NCI-H2107 treated with DMSO at 0.1 percent for 48 hours (cell line): ENCODE measurements around the gene MEAK7.
"Not testable (repeated sequence)": the region's sequence is repeated elsewhere in the genome, so short reads cannot be mapped to it uniquely, and the experiment has no call there.

Source experiments
- DNase-seq: peaks from one replicate; lab custom pipeline; 2025; ENCODE audit not compliant: unreplicated experiment; lab: John Stamatoyannopoulos, UW

MEAK7 gene

DNA sequence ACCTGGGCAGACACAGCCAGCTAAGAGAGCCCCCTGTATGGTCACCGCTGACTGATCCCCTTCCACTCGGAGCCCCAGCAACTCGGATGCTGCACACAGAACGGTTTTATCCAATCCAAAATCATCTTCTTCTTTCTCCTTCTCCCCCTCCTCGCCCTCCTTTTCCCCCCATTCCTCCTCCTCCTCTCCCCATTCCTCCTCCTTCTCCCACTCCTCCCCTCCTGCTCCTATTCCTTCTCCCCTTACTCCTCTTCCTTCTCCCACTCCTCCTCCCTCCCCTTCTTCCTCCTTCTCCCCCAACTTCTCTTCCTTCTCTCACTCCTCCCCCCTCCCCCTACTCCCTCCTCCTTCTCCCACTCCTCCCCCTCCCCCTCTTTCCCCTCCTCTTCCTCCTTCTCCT is 30.4 kb upstream of the MEAK7 start:
- DNase-seq, result no peak

DNA sequence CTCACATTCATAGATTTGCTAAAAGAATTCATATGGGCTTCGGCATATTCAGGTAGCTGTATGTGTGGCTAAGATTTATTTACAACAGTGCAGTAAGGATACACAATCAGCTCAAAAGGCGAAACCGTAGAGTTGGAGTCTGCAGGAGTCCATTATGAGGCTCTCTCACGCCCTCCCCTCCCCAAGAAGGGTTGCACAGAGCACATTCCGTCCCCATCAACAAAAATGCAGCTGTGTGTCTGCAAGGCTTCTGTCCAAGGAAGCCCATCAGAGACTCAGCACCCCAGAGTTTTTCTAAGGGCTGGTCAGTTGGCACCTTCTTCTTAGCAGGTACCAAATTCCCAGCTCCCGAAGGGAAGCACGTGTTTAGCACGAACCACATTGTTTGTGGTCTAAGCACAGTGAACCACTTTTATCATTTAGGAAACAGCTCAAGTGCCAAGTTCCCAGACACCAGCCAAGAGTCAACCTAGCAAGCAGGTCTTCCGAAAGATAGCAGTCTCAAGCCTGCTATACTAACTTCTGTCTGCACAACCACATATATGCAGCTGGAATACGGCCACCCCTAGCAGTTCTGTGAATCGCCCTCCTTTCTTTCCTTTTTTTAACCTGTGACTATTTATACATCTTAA is 28.5 kb upstream of the MEAK7 start:
- no peak for DNase-seq

GRCh38 chr16:84532291-84532724 is 27.8 kb upstream of the MEAK7 start:
- no peak for DNase-seq

DNA sequence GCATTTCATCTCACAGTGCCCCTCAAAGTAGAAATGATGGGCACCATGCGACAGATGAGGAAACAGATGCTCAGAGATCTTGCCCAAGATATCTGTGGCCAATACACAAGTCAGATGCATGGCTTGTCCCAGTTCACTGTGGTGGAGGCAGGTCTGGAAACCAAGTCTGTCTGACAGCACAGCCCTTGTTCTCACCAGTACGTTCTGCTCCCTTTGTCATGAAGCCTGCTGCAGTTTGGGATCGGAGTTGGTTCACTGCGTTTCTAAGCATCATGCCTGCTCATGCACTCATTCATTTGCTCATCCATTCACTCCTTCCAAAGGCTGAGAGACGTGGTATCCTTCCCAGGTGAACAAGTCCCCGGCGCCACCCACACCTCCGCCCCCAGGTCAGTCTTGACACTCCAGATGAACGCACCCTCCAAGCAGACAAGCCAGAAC is 27.2 kb upstream of the MEAK7 start:
- no peak for DNase-seq

- DNase-seq, result no peak
Measured at GRCh38 chr16:84530590-84530989, 26.1 kb upstream of the MEAK7 start.

DNA sequence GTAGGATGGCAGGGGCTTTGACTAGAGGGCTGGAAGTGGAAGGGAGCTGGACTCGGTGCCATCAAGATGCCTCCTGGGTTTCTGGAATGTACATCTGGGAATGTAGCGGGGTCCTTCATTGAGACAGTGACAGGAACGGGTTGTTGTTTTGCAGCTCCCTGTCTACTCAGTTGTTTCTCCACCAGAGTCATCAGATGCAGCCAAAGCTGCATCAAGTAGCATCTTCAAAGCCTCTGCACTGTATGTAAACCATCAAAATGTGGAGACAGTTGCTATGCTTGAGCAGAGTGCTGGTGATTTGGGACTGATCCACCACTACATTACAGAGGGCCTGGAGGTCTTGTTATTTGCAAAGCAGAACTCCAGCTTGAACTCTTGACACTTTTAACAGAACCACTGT is 25.1 kb upstream of the MEAK7 start:
- DNase-seq, result no peak

DNA sequence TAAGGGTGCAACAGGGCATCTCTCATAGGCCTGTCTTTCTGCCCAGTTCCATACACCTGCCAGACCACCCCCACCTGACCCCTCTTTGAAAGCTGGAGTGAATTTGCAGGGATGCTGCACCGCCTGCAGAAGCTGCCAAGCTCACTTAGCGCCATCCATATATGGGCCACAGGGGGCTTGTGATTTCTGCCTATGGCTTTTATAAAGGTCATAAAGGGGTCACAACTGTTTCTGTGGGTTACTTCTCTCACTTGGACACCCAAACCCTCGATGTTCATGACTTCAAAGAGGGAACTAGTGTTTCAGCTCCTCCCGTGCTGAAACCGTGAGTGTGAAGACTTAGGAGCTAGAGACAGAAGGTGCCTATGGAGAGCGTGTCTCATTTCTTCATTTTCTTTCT is 23.9 kb upstream of the MEAK7 start:
- DNase-seq, result no peak

DNA sequence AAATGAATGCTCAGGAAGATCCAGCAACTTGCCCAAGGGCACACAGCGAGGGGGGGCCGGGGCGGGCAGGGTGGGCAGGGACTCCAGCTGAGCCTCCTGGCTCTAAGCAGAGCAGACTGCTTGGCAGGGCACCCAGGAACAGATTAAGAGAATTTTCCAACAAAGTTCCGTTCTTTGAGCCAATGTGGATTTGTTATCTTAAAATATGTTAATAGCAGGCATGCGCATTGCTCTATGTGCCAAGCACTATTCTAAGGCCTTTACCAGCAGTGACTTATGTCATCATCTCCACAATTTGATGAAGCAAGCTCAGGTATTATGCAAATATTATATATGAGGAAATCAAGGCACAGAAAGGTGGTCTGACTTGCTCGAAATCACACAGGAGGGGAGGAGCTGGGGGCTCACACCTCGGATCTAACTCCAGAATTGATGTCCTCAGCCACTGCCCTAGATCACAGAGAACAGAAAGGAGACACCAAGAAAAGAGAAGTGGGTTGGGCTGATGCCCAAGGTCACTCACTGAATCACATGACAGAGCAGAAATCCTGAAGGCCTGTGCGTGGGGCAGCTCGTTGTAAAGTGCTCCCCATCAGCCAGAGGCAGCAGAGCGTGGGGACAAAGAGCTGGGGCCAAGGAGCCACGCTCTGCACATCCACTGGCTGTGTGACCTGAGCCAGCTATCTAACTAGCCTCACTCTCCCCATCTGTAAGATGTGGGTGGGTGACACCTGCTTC is 23.2 kb upstream of the MEAK7 start:
- DNase-seq, result no peak

GRCh38 chr16:84526794-84527531 is 22.5 kb upstream of the MEAK7 start:
- DNase-seq, result no peak

- DNase-seq, result not testable (repeated sequence)
Measured at GRCh38 chr16:84524941-84525581, 20.6 kb upstream of the MEAK7 start.

- DNase-seq, result no peak
Measured at GRCh38 chr16:84524346-84524920, 20.0 kb upstream of the MEAK7 start.

DNA sequence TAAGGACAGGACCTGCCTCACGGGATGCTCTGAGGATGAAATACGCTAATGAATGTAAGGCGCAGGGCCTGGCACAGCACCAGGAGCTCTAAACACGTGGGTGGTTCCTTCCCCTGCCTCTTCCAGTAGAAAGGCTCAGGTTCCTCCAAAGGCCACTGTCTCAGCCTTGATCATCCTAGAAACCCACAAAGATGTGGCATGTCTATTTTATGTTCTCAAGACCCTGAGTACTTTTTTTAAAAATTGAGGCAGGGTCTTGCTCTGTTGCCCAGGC is 17.0 kb upstream of the MEAK7 start:
- no peak for DNase-seq

DNA sequence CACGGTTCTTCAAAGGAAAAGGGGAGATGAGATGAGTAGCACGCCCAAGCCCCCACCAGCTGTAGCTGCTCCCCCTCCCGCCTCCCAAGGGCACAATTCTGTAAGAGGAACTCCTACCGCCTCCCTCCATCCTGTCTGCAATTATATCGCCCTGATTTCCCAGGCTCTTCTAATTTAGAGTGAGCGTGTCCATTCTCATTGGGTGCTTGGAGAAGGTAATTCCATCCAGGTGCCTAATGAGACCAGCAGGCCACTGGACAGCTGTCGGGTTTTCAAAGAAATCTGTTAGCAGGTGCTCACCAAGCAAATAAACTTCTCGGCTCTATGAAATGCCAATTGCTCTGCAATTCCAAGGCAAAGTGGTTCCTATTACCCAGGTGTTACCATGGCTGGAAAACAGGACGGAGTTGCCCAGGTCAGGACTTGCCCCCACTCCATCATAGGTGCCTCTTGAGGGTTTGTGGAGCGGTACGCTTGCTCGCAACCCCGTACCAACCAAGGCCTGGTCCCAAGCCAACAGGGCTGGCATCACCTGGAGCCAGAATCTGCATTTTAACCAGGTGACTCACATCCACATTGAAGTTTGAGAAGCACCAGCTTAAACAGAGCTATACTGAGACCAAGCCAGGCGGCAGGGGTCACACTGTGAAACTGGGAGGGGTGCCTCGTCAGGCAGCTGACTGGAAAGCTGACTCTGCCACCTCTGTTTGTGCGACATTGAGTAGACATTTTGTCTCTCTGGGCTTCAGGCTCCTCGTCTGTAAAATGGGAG is 16.5 kb upstream of the MEAK7 start:
- peak; percentile 100 for DNase-seq

- no peak for DNase-seq
Measured at GRCh38 chr16:84519855-84520254, 15.4 kb upstream of the MEAK7 start.

- peak; percentile 77 for DNase-seq
Measured at GRCh38 chr16:84518804-84519341, 14.4 kb upstream of the MEAK7 start.

GRCh38 chr16:84518220-84518619 is 13.8 kb upstream of the MEAK7 start:
- DNase-seq, result not testable (repeated sequence)

GRCh38 chr16:84517366-84517765 is 12.9 kb upstream of the MEAK7 start:
- DNase-seq, result no peak

- peak; percentile 86 for DNase-seq
Measured at GRCh38 chr16:84514874-84515835, 10.7 kb upstream of the MEAK7 start.

GRCh38 chr16:84514295-84514873 is 9.9 kb upstream of the MEAK7 start:
- DNase-seq, result peak; percentile 86
